Neutrophil (primary cell): ENCODE measurements around the gene CD44.

Source experiments
- H3K27ac ChIP-seq: fragments of 200-600 bp; sonication (generic); 2 replicates; pipeline ENCODE4 v1.5.1; 2016; ENCODE audit warnings: mild to moderate bottlenecking, moderate library complexity
- H3K27me3 ChIP-seq: fragments of 200-600 bp; sonication (generic); 2 replicates; pipeline ENCODE4 v1.6.0; 2016; ENCODE audit warnings: mild to moderate bottlenecking
- H3K36me3 ChIP-seq: fragments of 200-600 bp; sonication (generic); 2 replicates; pipeline ENCODE4 v1.5.1; 2017
- H3K4me1 ChIP-seq, 2 experiments: fragments of 200-600 bp in 1 of 2; sonication (generic) in 1 of 2; 1 replicate in 1 of 2; 2 replicates in 1 of 2; pipeline versions ENCODE4 v1.5.1 to v1.6.1; 2013 to 2016; ENCODE audit warnings: low read depth in 1 of 2, low read length in 1 of 2, mild to moderate bottlenecking in 1 of 2, moderate library complexity in 1 of 2; ENCODE audit not compliant: control insufficient read depth in 1 of 2, insufficient read depth in 1 of 2
- H3K4me3 ChIP-seq, 2 experiments: fragments of 200-600 bp in 1 of 2; sonication (generic) in 1 of 2; 1 replicate in 1 of 2; 2 replicates in 1 of 2; pipeline ENCODE4 v1.5.1; 2013 to 2016; ENCODE audit warnings: low read depth in 1 of 2, low read length in 1 of 2, mild to moderate bottlenecking in 1 of 2, moderate library complexity in 1 of 2
- H3K9me3 ChIP-seq: fragments of 200-600 bp; sonication (generic); 2 replicates; pipeline ENCODE4 v1.5.1; 2016
- CTCF ChIP-seq: fragments of 200-600 bp; sonication (generic); IDR thresholded peaks from 2 replicates; pipeline ENCODE4 v1.5.1; 2016; ENCODE audit warnings: antibody characterized with exemption

Gene CD44

GRCh38 chr11:35246745-35247144 lies 107.8 kb downstream of the CD44 start:
- Histone ChIP-seq H3K36me3 (no peaks in the 10 kb centered on the region), H3K9me3 (no peaks in the 10 kb centered on the region), H3K4me1 (peaks cover 6 to 8% of the 10 kb centered on the region in 2 experiments), H3K27me3 (no peaks in the 10 kb centered on the region), H3K27ac (no peak overlapping the region), H3K4me3 (no peak overlapping the region)
- no peak for TF ChIP-seq CTCF

- Histone ChIP-seq H3K36me3 (no peaks in the 10 kb centered on the region), H3K4me3 (no peak overlapping the region), H3K27me3 (no peaks in the 10 kb centered on the region), H3K27ac (no peak overlapping the region), H3K4me1 (peaks cover 6 to 8% of the 10 kb centered on the region in 2 experiments), H3K9me3 (no peaks in the 10 kb centered on the region)
- no peak for TF ChIP-seq CTCF
Measured at GRCh38 chr11:35247428-35247827, 108.5 kb downstream of the CD44 start.

- Histone ChIP-seq H3K36me3 (no peaks in the 10 kb centered on the region), H3K27me3 (no peaks in the 10 kb centered on the region), H3K4me1 (peaks cover 6 to 8% of the 10 kb centered on the region in 2 experiments), H3K4me3 (no peak overlapping the region), H3K9me3 (no peaks in the 10 kb centered on the region), H3K27ac (no peak overlapping the region)
- no peak for TF ChIP-seq CTCF
Measured at GRCh38 chr11:35247863-35248262, 108.9 kb downstream of the CD44 start.

- no peak for TF ChIP-seq CTCF
- Histone ChIP-seq H3K27me3 (no peaks in the 10 kb centered on the region), H3K4me3 (no peak overlapping the region), H3K27ac (no peak overlapping the region), H3K9me3 (no peaks in the 10 kb centered on the region), H3K36me3 (no peaks in the 10 kb centered on the region), H3K4me1 (peaks cover 6 to 8% of the 10 kb centered on the region in 2 experiments)
Measured at GRCh38 chr11:35248558-35249323, 109.8 kb downstream of the CD44 start.

- TF ChIP-seq CTCF = no peak
- no peak overlapping the region for H3K27ac ChIP-seq
- peaks cover 6 to 8% of the 10 kb centered on the region in 2 experiments for H3K4me1 ChIP-seq
- H3K4me3 ChIP-seq = no peak overlapping the region
- H3K27me3 ChIP-seq = no peaks in the 10 kb centered on the region
- H3K36me3 ChIP-seq = no peaks in the 10 kb centered on the region
- no peaks in the 10 kb centered on the region for H3K9me3 ChIP-seq
Measured at GRCh38 chr11:35250192-35250591, 111.2 kb downstream of the CD44 start.
